IMR-90 (cell line): ENCODE measurements around the gene PRKG2. TPM values are rescaled to one million over a fixed set of nuclear protein-coding genes. Genes with fewer than 3 reads are reported as not detected.

Experiments used
- ATAC-seq: fragments of 200-7000 bp; cut with Tn5 transposase; 2 replicates; pipeline ENCODE4 v1.9.1; 2020; ENCODE audit warnings: low read depth, mild to moderate bottlenecking, moderate library complexity
- BruUV-seq: library from RNA; stranded (reverse); fragments of 400-500 nt; replicated peaks from 2 replicates; lab custom pipeline; 2021; lab: Mats Ljungman, UMichigan
- CTCF ChIA-PET: fragments of 300-600 bp; formaldehyde crosslinking; extraction: SDS; loops from one replicate; lab custom pipeline; 2021; ENCODE audit warnings: antibody characterized with exemption; lab: Yijun Ruan, JAX
- POLR2A ChIA-PET: fragments of 300-600 bp; sonication (Branson Sonifier 250); formaldehyde crosslinking; loops from one replicate; lab custom pipeline; 2022; ENCODE audit warnings: antibody characterized with exemption; ENCODE audit not compliant: unreplicated experiment; lab: Charles Lee
- DNase-seq: peaks from one replicate; pipeline ENCODE4 v3.0.0; 2013
- H2AFZ ChIP-seq: replicated peaks from 2 replicates; pipeline ENCODE3; 2013; ENCODE audit warnings: low read length, mild to moderate bottlenecking; ENCODE audit not compliant: poor library complexity
- H2AK5ac ChIP-seq: 2 replicates; pipeline ENCODE4 v1.6.1; 2013; ENCODE audit warnings: low read depth, low read length, inconsistent platforms
- H2AK9ac ChIP-seq: replicated peaks from 2 replicates; pipeline ENCODE3; 2013; ENCODE audit warnings: mild to moderate bottlenecking, low read depth, low read length, moderate library complexity; ENCODE audit not compliant: poor library complexity
- H2BK120ac ChIP-seq: 2 replicates; pipeline ENCODE4 v1.6.1; 2013; ENCODE audit warnings: low read depth, low read length, inconsistent platforms
- H2BK15ac ChIP-seq: 3 replicates; pipeline ENCODE4 v1.6.1; 2013; ENCODE audit warnings: low read depth, low read length, inconsistent platforms
- H2BK20ac ChIP-seq: 2 replicates; pipeline ENCODE4 v1.6.1; 2013; ENCODE audit warnings: low read depth, mild to moderate bottlenecking, inconsistent platforms, low read length, moderate library complexity
- H2BK5ac ChIP-seq: 2 replicates; pipeline ENCODE4 v1.6.1; 2013; ENCODE audit warnings: mild to moderate bottlenecking, low read depth, low read length, inconsistent platforms; ENCODE audit not compliant: poor library complexity, severe bottlenecking
- H3K14ac ChIP-seq: replicated peaks from 2 replicates; pipeline ENCODE4 v1.6.1; 2013; ENCODE audit warnings: low read depth, low read length, inconsistent platforms
- H3K18ac ChIP-seq: 2 replicates; pipeline ENCODE4 v1.6.1; 2013; ENCODE audit warnings: low read depth, low read length, control low read depth
- H3K23ac ChIP-seq: 2 replicates; pipeline ENCODE4 v1.6.1; 2013; ENCODE audit warnings: low read depth, low read length, inconsistent platforms
- H3K27ac ChIP-seq: 2 replicates; pipeline ENCODE4 v1.5.1; 2013; ENCODE audit warnings: mild to moderate bottlenecking, control low read depth, low read length; ENCODE audit not compliant: insufficient read depth
- H3K27me3 ChIP-seq: 2 replicates; pipeline ENCODE4 v1.6.1; 2013; ENCODE audit warnings: low read length; ENCODE audit not compliant: control insufficient read depth, insufficient read depth
- H3K36me3 ChIP-seq: 2 replicates; pipeline ENCODE4 v1.6.1; 2013; ENCODE audit warnings: low read length, mixed read lengths; ENCODE audit not compliant: control insufficient read depth, insufficient read depth
- H3K4ac ChIP-seq: 2 replicates; pipeline ENCODE4 v1.6.1; 2013; ENCODE audit warnings: low read depth, low read length, inconsistent platforms
- H3K4me1 ChIP-seq: 2 replicates; pipeline ENCODE4 v1.6.1; 2013; ENCODE audit warnings: low read length, mixed read lengths; ENCODE audit not compliant: control insufficient read depth, insufficient read depth
- H3K4me2 ChIP-seq: 2 replicates; pipeline ENCODE4 v1.6.1; 2013; ENCODE audit warnings: low read depth, mild to moderate bottlenecking, control low read depth, low read length, moderate library complexity
- H3K4me3 ChIP-seq: 2 replicates; pipeline ENCODE4 v1.5.1; 2013; ENCODE audit warnings: low read depth, mild to moderate bottlenecking, control low read depth, low read length, moderate library complexity; ENCODE audit not compliant: insufficient read depth
- H3K56ac ChIP-seq: 2 replicates; pipeline ENCODE4 v1.6.1; 2013; ENCODE audit warnings: low read length, inconsistent platforms; ENCODE audit not compliant: insufficient read depth; ENCODE audit errors: extremely low read depth
- H3K79me1 ChIP-seq, 2 experiments: 2 replicates each; pipeline ENCODE4 v1.6.1; 2013; ENCODE audit warnings: low read length in 2 of 2, inconsistent platforms in 1 of 2, low read depth in 1 of 2
- H3K9ac ChIP-seq: 2 replicates; pipeline ENCODE4 v1.6.1; 2013; ENCODE audit warnings: low read depth, low read length, control low read depth
- H3K9me1 ChIP-seq: 2 replicates; pipeline ENCODE4 v1.6.1; 2013; ENCODE audit warnings: low read length, inconsistent platforms; ENCODE audit not compliant: insufficient read depth
- H3K9me3 ChIP-seq: 2 replicates; pipeline ENCODE4 v1.6.1; 2013; ENCODE audit warnings: low read length; ENCODE audit not compliant: control insufficient read depth, insufficient read depth
- H4K20me1 ChIP-seq: 2 replicates; pipeline ENCODE4 v1.6.1; 2013; ENCODE audit warnings: low read length, inconsistent platforms; ENCODE audit not compliant: insufficient read depth
- H4K5ac ChIP-seq: 2 replicates; pipeline ENCODE4 v1.6.1; 2013; ENCODE audit warnings: mild to moderate bottlenecking, low read depth, low read length, control low read depth
- H4K8ac ChIP-seq, 2 experiments: 2 replicates each; pipeline ENCODE4 v1.6.1; 2013; ENCODE audit warnings: low read depth in 2 of 2, low read length in 2 of 2, control low read depth in 1 of 2, inconsistent platforms in 1 of 2
- H4K91ac ChIP-seq: 2 replicates; pipeline ENCODE4 v1.6.1; 2013; ENCODE audit warnings: low read depth, low read length, inconsistent platforms; ENCODE audit not compliant: insufficient read depth
- BHLHE40 ChIP-seq: fragments of 150-350 bp; IDR thresholded peaks from 2 replicates; pipeline ENCODE4 v1.6.1; 2016; ENCODE audit warnings: mild to moderate bottlenecking, low read depth, low read length
- CEBPB ChIP-seq: IDR thresholded peaks from 2 replicates; pipeline ENCODE4 v1.6.1; 2012; ENCODE audit warnings: low read depth, low read length, improper control_type of control experiment
- FOS ChIP-seq: fragments of 150-350 bp; IDR thresholded peaks from 2 replicates; pipeline ENCODE4 v1.6.1; 2016; ENCODE audit warnings: low read depth, low read length
- MAFK ChIP-seq: IDR thresholded peaks from 2 replicates; pipeline ENCODE4 v1.6.1; 2012; ENCODE audit warnings: low read depth, low read length, improper control_type of control experiment
- MXI1 ChIP-seq: IDR thresholded peaks from 2 replicates; pipeline ENCODE4 v1.6.1; 2012; ENCODE audit warnings: low read depth, mild to moderate bottlenecking, low read length, moderate library complexity, borderline replicate concordance
- POLR2A ChIP-seq: IDR thresholded peaks from 2 replicates; pipeline ENCODE4 v1.6.1; 2012; ENCODE audit warnings: mild to moderate bottlenecking, low read depth, low read length
- RAD21 ChIP-seq: IDR thresholded peaks from 2 replicates; pipeline ENCODE4 v1.6.1; 2012; ENCODE audit warnings: low read length, improper control_type of control experiment
- RCOR1 ChIP-seq: IDR thresholded peaks from 2 replicates; pipeline ENCODE4 v1.6.1; 2012; ENCODE audit warnings: mild to moderate bottlenecking, low read length, improper control_type of control experiment; ENCODE audit not compliant: insufficient replicate concordance
- RFX5 ChIP-seq: IDR thresholded peaks from 2 replicates; pipeline ENCODE4 v1.8.0; 2012; ENCODE audit warnings: low read depth, mild to moderate bottlenecking, low read length, moderate library complexity
- SMC3 ChIP-seq: fragments of 150-350 bp; IDR thresholded peaks from 2 replicates; pipeline ENCODE4 v1.6.1; 2016; ENCODE audit warnings: low read depth, mild to moderate bottlenecking, antibody characterized with exemption, low read length, moderate library complexity
- WGBS, 2 experiments: methylation state at CpG; one replicate each; pipeline versions ENCODE4 v1.1.5 to v1.1.7; 2013; ENCODE audit warnings: missing lambda C conversion rate in 2 of 2; ENCODE audit not compliant: insufficient read length in 1 of 2; ENCODE audit errors: extremely low coverage in 2 of 2; 5-methylcytosine and 5-hydroxymethylcytosine counted together
- dilution Hi-C: fragments of 300-500 bp; cut with HindIII; formaldehyde crosslinking; loops from one replicate; pipeline ENCODE4 v1.14.3; 2018; ENCODE audit warnings: low sequenced_read_pairs; ENCODE audit not compliant: unreplicated experiment
- in situ Hi-C: fragments of 300-500 bp; cut with MboI; formaldehyde crosslinking; loops from 3 replicates; pipeline ENCODE4 v1.14.3; 2019; ENCODE audit warnings: low sequenced_read_pairs, inconsistent platforms, mixed read lengths
- intact Hi-C: fragments of 100-400 bp; cut with micrococcal nuclease; formaldehyde crosslinking; loops from 2 replicates; pipeline ENCODE4 v1.10.0; 2022
- polyA plus RNA-seq, 3 experiments: library from polyadenylated mRNA; depleted of rRNA; stranded (reverse); fragments of >200 nt; gene quantifications; 2 replicates each; pipeline ENCODE4 v1.2.3, GENCODE V29; 2012; ENCODE audit warnings: low replicate concordance in 1 of 3
- total RNA-seq: library from RNA; depleted of rRNA; stranded (reverse); fragments of >200 nt; gene quantifications from 2 replicates; pipeline ENCODE4 v1.2.3, GENCODE V29; 2012
- TF ChIP-seq, protein P1 (sequence below): conservative IDR thresholded peaks from 2 replicates; pipeline ENCODE4 v1.5.1; 2012; ENCODE audit warnings: mild to moderate bottlenecking, low read depth, low read length, improper control_type of control experiment
- TF ChIP-seq, protein P2 (sequence below): fragments of 150-350 bp; IDR thresholded peaks from 2 replicates; pipeline ENCODE4 v1.6.1; 2016; ENCODE audit warnings: low read depth, mild to moderate bottlenecking, low read length, moderate library complexity, borderline replicate concordance
- TF ChIP-seq, protein P3 (sequence below): fragments of 150-350 bp; IDR thresholded peaks from 2 replicates; pipeline ENCODE4 v1.6.1; 2017; ENCODE audit warnings: mild to moderate bottlenecking, antibody characterized with exemption, low read length, low read depth

Gene PRKG2
- total and polyA plus RNA-seq, 2 of the 4 experiments (the other 2 are of a cell fraction), result 0.44 to 2.0 TPM

DNA sequence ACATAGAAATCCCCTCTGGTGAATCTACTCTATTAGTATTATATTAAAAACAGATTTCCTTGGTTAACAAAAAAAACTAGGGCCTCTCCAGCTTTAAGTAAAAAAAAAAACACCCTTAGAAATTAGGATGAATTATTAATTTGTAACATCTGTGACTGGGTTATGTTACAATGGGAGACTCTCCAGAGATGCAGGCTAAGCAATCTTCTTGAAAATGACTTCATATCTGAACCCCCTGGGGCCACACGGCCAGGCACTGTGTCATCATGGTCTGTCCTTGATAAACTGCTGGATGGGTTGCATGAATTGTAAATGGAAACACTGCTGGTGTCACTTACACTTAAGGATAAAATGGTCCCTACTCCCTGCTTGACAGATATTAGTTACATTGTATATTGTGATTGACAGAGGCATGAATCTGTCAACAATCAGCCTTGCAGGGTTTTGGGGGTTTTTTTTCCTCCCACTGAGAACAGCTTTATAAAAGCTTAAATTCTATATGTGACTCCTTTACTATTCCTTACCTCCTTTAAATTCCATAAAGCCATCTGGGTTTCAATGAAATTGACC is 49.1 kb downstream of the PRKG2 start:
- no peaks in the 10 kb centered on the region for H3K9me1 ChIP-seq
- H3K23ac ChIP-seq, result peak overlapping the region; percentile 56; the same call in 1 of the 2 replicates
- peak overlapping the region in 1 of 2 experiments; percentile 18; a peak in 1 of 4 replicates for H4K8ac ChIP-seq
- no peaks in the 10 kb centered on the region for H3K9me3 ChIP-seq
- H3K4me3 ChIP-seq, result no peak overlapping the region
- H3K4me1 ChIP-seq, result peaks cover 1% of the 10 kb centered on the region
- dilution Hi-C loops, result no loop called here
- no peak overlapping the region for H2AFZ ChIP-seq
- H3K56ac ChIP-seq, result no peak overlapping the region
- no peaks in the 10 kb centered on the region for H3K79me1 ChIP-seq
- peak; percentile 11 for DNase-seq
- no peak overlapping the region for H2AK9ac ChIP-seq
- no peak overlapping the region for H3K4me2 ChIP-seq
- no peak overlapping the region for H3K9ac ChIP-seq
- H3K27ac ChIP-seq, result no peak overlapping the region
- TF ChIP-seq SMC3 (no peak), RAD21 (no peak), MXI1 (no peak), RCOR1 (no peak), POLR2A (no peak), CEBPB (no peak), BHLHE40 (no peak), FOS (no peak), RFX5 (no peak), MAFK (no peak)
- TF ChIP-seq, protein P1, sequence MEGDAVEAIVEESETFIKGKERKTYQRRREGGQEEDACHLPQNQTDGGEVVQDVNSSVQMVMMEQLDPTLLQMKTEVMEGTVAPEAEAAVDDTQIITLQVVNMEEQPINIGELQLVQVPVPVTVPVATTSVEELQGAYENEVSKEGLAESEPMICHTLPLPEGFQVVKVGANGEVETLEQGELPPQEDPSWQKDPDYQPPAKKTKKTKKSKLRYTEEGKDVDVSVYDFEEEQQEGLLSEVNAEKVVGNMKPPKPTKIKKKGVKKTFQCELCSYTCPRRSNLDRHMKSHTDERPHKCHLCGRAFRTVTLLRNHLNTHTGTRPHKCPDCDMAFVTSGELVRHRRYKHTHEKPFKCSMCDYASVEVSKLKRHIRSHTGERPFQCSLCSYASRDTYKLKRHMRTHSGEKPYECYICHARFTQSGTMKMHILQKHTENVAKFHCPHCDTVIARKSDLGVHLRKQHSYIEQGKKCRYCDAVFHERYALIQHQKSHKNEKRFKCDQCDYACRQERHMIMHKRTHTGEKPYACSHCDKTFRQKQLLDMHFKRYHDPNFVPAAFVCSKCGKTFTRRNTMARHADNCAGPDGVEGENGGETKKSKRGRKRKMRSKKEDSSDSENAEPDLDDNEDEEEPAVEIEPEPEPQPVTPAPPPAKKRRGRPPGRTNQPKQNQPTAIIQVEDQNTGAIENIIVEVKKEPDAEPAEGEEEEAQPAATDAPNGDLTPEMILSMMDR, result no peak
- TF ChIP-seq, protein P2, sequence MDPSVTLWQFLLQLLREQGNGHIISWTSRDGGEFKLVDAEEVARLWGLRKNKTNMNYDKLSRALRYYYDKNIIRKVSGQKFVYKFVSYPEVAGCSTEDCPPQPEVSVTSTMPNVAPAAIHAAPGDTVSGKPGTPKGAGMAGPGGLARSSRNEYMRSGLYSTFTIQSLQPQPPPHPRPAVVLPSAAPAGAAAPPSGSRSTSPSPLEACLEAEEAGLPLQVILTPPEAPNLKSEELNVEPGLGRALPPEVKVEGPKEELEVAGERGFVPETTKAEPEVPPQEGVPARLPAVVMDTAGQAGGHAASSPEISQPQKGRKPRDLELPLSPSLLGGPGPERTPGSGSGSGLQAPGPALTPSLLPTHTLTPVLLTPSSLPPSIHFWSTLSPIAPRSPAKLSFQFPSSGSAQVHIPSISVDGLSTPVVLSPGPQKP, result no peak
- TF ChIP-seq, protein P3, sequence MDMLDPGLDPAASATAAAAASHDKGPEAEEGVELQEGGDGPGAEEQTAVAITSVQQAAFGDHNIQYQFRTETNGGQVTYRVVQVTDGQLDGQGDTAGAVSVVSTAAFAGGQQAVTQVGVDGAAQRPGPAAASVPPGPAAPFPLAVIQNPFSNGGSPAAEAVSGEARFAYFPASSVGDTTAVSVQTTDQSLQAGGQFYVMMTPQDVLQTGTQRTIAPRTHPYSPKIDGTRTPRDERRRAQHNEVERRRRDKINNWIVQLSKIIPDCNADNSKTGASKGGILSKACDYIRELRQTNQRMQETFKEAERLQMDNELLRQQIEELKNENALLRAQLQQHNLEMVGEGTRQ, result no peak
- H4K20me1 ChIP-seq, result no peaks in the 10 kb centered on the region
- BruUV-seq, result no TSS peak
- WGBS, 2 experiments, result no CpG with 5 or more reads among the region's 1 CpG
- no peak overlapping the region for H4K5ac ChIP-seq
- peak overlapping the region; percentile 63; the same call in 1 of the 3 replicates for H2BK15ac ChIP-seq
- peak overlapping the region; percentile 24; the same call in 1 of the 2 replicates for H3K4ac ChIP-seq
- intact Hi-C loops, result no loop called here
- POLR2A ChIA-PET, result no interaction called here
- H2BK5ac ChIP-seq, result no peak overlapping the region
- 0 out of 2 replicates have a peak overlapping the region, but pooled peaks have one; percentile 29 for H3K14ac ChIP-seq
- no peaks in the 10 kb centered on the region for H3K27me3 ChIP-seq
- H2BK120ac ChIP-seq, result no peak overlapping the region
- H4K91ac ChIP-seq, result peak overlapping the region; percentile 39; the same call in 1 of the 2 replicates
- CTCF ChIA-PET, result interaction anchor here (0.6 kb wide), 1 partner anchor 68 kb away, joined by 4 read pairs; no protein-coding TSS in a partner anchor
- H2BK20ac ChIP-seq, result peak overlapping the region; percentile 20; the same call in 1 of the 2 replicates
- no peak overlapping the region for H3K18ac ChIP-seq
- in situ Hi-C loops, result no loop called here
- H2AK5ac ChIP-seq, result peak overlapping the region; percentile 65; the same call in 1 of the 2 replicates
- no peak for ATAC-seq
- H3K36me3 ChIP-seq, result no peaks in the 10 kb centered on the region; the same call in 1 of the 2 replicates
